ENCODE measurements around the gene CDX2.

CDX2 gene

GRCh38 chr13:27924529-27925141 lies 44.5 kb downstream of the CDX2 start:
- TF ChIP-seq FOXP2 (optimal IDR thresholded peaks at IDR 0.05; ENCODE audit: borderline replicate concordance, extremely low read depth, extremely low read length, insufficient read depth) (no peak), TAF1 (IDR thresholded peaks at IDR 0.05; ENCODE audit: borderline replicate concordance, insufficient read depth, low read length) (no peak), SIN3A (IDR thresholded peaks at IDR 0.05; ENCODE audit: borderline replicate concordance, insufficient read depth, low read length) (no peak), POLR2AphosphoS5 (IDR thresholded peaks at IDR 0.05; ENCODE audit: low read depth, low read length) (no peak)
- TF ChIP-seq, protein P1, sequence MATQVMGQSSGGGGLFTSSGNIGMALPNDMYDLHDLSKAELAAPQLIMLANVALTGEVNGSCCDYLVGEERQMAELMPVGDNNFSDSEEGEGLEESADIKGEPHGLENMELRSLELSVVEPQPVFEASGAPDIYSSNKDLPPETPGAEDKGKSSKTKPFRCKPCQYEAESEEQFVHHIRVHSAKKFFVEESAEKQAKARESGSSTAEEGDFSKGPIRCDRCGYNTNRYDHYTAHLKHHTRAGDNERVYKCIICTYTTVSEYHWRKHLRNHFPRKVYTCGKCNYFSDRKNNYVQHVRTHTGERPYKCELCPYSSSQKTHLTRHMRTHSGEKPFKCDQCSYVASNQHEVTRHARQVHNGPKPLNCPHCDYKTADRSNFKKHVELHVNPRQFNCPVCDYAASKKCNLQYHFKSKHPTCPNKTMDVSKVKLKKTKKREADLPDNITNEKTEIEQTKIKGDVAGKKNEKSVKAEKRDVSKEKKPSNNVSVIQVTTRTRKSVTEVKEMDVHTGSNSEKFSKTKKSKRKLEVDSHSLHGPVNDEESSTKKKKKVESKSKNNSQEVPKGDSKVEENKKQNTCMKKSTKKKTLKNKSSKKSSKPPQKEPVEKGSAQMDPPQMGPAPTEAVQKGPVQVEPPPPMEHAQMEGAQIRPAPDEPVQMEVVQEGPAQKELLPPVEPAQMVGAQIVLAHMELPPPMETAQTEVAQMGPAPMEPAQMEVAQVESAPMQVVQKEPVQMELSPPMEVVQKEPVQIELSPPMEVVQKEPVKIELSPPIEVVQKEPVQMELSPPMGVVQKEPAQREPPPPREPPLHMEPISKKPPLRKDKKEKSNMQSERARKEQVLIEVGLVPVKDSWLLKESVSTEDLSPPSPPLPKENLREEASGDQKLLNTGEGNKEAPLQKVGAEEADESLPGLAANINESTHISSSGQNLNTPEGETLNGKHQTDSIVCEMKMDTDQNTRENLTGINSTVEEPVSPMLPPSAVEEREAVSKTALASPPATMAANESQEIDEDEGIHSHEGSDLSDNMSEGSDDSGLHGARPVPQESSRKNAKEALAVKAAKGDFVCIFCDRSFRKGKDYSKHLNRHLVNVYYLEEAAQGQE (IDR thresholded peaks at IDR 0.05; ENCODE audit: insufficient read depth in 1 of 2, low read depth in 2 of 2, low read length in 2 of 2) = no peak

DNA sequence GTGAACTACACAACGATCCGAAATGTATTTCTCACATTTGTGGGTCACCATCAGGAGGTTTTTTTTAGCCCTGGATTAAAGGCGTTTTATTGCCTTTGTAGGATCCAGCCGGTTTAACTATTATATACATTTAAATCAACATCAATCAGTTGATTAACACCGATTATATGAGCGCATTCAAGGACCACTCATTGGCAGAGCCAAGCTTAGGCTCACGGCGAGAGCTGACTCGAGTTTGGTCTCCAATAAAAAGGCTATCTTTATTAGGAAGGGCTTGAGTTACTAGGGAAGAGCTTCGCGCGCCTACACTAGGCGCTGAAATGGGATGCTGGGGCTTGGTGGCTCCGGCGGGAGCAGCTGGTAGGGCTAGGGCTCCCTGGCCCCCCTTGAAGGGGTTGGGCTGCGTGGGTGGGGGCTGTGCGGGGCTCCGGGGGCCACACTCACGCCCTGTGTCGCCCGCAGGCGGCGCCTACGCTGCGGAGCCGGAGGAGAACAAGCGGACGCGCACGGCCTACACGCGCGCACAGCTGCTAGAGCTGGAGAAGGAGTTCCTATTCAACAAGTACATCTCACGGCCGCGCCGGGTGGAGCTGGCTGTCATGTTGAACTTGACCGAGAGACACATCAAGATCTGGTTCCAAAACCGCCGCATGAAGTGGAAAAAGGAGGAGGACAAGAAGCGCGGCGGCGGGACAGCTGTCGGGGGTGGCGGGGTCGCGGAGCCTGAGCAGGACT lies 45.2 kb downstream of the CDX2 start:
- TF ChIP-seq TAF1 (IDR thresholded peaks at IDR 0.05; ENCODE audit: borderline replicate concordance, insufficient read depth, low read length) = no peak
- no peak for TF ChIP-seq POLR2AphosphoS5 (IDR thresholded peaks at IDR 0.05; ENCODE audit: low read depth, low read length)
- no peak for TF ChIP-seq SIN3A (IDR thresholded peaks at IDR 0.05; ENCODE audit: borderline replicate concordance, insufficient read depth, low read length)
- TF ChIP-seq FOXP2 (optimal IDR thresholded peaks at IDR 0.05; ENCODE audit: borderline replicate concordance, extremely low read depth, extremely low read length, insufficient read depth) = no peak
- TF ChIP-seq, protein P1 (IDR thresholded peaks at IDR 0.05; ENCODE audit: insufficient read depth in 1 of 2, low read depth in 2 of 2, low read length in 2 of 2) = no peak

GRCh38 chr13:27922883-27923612 lies 46.1 kb downstream of the CDX2 start:
- TF ChIP-seq, protein P1 (IDR thresholded peaks at IDR 0.05; ENCODE audit: insufficient read depth in 1 of 2, low read depth in 2 of 2, low read length in 2 of 2) = no peak
- TF ChIP-seq POLR2AphosphoS5 (IDR thresholded peaks at IDR 0.05; ENCODE audit: low read depth, low read length) (no peak), TAF1 (IDR thresholded peaks at IDR 0.05; ENCODE audit: borderline replicate concordance, insufficient read depth, low read length) (no peak), FOXP2 (optimal IDR thresholded peaks at IDR 0.05; ENCODE audit: borderline replicate concordance, extremely low read depth, extremely low read length, insufficient read depth) (no peak), SIN3A (IDR thresholded peaks at IDR 0.05; ENCODE audit: borderline replicate concordance, insufficient read depth, low read length) (no peak)

DNA sequence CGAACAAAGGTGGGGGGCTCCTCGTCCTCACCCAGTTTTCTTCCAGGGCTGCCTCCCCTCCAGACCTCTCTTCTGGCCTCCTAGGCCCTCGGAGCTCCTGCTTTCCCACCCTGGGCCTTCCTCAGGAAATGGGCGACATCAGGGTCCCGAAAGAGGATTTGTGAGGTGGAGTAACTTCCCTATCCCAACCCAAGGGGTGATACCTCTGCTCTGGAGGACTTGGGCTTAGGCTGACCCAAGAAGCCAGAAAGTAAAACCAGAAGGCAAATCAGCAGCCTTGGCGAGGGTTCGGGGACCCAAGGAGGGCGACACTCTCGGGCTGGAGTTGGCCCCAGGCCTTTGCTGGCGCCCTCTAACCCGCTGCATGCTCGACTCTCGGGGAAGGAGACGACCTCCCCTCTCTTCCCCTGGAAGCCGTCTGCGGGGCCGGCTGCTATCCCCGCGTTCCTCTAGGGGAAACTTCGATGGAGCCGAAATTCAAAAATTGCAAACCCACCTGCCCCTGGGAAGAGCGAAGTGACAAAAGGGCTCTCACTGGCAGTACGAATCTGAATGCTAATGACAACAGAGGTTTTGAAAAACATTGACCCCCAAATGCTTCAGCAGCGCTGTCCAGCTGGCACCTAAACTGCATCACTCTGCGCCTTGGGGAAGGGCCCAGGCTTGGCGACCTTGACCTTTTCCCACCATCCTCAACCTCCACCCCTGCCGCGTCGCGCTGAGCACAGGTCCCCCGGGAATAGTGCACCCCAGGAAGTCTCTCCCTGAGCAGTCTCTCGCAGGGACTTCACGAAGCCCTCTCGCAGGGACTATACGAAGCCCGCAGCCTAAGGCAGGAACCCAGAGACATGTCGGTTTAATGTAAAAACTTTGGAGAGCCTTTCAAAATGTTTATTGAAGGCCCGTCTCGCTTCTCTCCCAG lies 46.9 kb downstream of the CDX2 start:
- TF ChIP-seq POLR2AphosphoS5 (IDR thresholded peaks at IDR 0.05; ENCODE audit: low read depth, low read length) (no peak), TAF1 (IDR thresholded peaks at IDR 0.05; ENCODE audit: borderline replicate concordance, insufficient read depth, low read length) (no peak), SIN3A (IDR thresholded peaks at IDR 0.05; ENCODE audit: borderline replicate concordance, insufficient read depth, low read length) (no peak), FOXP2 (optimal IDR thresholded peaks at IDR 0.05; ENCODE audit: borderline replicate concordance, extremely low read depth, extremely low read length, insufficient read depth) (no peak)
- TF ChIP-seq, protein P1 (IDR thresholded peaks at IDR 0.05; ENCODE audit: insufficient read depth in 1 of 2, low read depth in 2 of 2, low read length in 2 of 2) = no peak

Measured in PFSK-1 (cell line).